H9 (cell line): ENCODE measurements around the gene ANKS1B. TPM values are rescaled to one million over a fixed set of nuclear protein-coding genes. Genes with fewer than 3 reads are reported as not detected.

ENCODE experiments used
- DNase-seq: peaks from one replicate; pipeline ENCODE4 v3.0.0-alpha.2; 2017
- H2AFZ ChIP-seq: one replicate; pipeline ENCODE4 v1.6.1; 2013; ENCODE audit warnings: mild to moderate bottlenecking, low read length, control low read depth, moderate library complexity
- H2AK5ac ChIP-seq: 2 replicates; pipeline ENCODE4 v1.6.1; 2013; ENCODE audit warnings: low read length, control low read depth, mixed read lengths; ENCODE audit not compliant: insufficient read length
- H2BK120ac ChIP-seq: one replicate; pipeline ENCODE4 v1.6.1; 2013; ENCODE audit warnings: low read depth, mild to moderate bottlenecking, low read length, control low read depth, inconsistent platforms; ENCODE audit not compliant: poor library complexity, severe bottlenecking
- H2BK12ac ChIP-seq: 2 replicates; pipeline ENCODE4 v1.6.1; 2013; ENCODE audit warnings: low read length, control low read depth, mixed read lengths, low read depth; ENCODE audit not compliant: insufficient read length
- H2BK15ac ChIP-seq: 2 replicates; pipeline ENCODE4 v1.6.1; 2013; ENCODE audit warnings: low read depth, low read length, control low read depth
- H2BK20ac ChIP-seq: one replicate; pipeline ENCODE4 v1.6.1; 2013; ENCODE audit warnings: low read depth, mild to moderate bottlenecking, low read length, control low read depth, inconsistent platforms; ENCODE audit not compliant: poor library complexity, severe bottlenecking
- H2BK5ac ChIP-seq: 2 replicates; pipeline ENCODE4 v1.6.1; 2013; ENCODE audit warnings: low read length, control low read depth, mixed read lengths; ENCODE audit not compliant: insufficient read length
- H3K14ac ChIP-seq: 2 replicates; pipeline ENCODE4 v1.6.1; 2013; ENCODE audit warnings: low read length, control low read depth; ENCODE audit not compliant: insufficient read depth
- H3K18ac ChIP-seq: 2 replicates; pipeline ENCODE4 v1.6.1; 2013; ENCODE audit warnings: low read depth, mild to moderate bottlenecking, mixed read lengths, low read length, control low read depth; ENCODE audit not compliant: insufficient read length
- H3K23ac ChIP-seq: 2 replicates; pipeline ENCODE4 v1.6.1; 2013; ENCODE audit warnings: low read length, control low read depth, mixed read lengths, low read depth; ENCODE audit not compliant: insufficient read length
- H3K23me2 ChIP-seq: 2 replicates; pipeline ENCODE4 v1.6.1; 2013; ENCODE audit warnings: low read depth, mild to moderate bottlenecking, mixed read lengths, low read length, control low read depth; ENCODE audit not compliant: insufficient read length, poor library complexity, severe bottlenecking
- H3K27ac ChIP-seq: 2 replicates; pipeline ENCODE4 v1.5.1; 2013; ENCODE audit warnings: low read length, control low read depth, mixed read lengths, low read depth; ENCODE audit not compliant: insufficient read length
- H3K27me3 ChIP-seq: 2 replicates; pipeline ENCODE4 v1.6.1; 2013; ENCODE audit warnings: low read length, control low read depth, inconsistent platforms; ENCODE audit not compliant: insufficient read depth
- H3K4ac ChIP-seq: 2 replicates; pipeline ENCODE4 v1.6.1; 2013; ENCODE audit warnings: low read depth, mild to moderate bottlenecking, control low read depth, inconsistent platforms, low read length, moderate library complexity
- H3K4me1 ChIP-seq: 2 replicates; pipeline ENCODE4 v1.6.1; 2013; ENCODE audit warnings: low read length, control low read depth, inconsistent platforms; ENCODE audit not compliant: insufficient read depth
- H3K4me2 ChIP-seq: 2 replicates; pipeline ENCODE4 v1.6.1; 2013; ENCODE audit warnings: low read length, control low read depth, mixed read lengths; ENCODE audit not compliant: insufficient read length, insufficient read depth
- H3K56ac ChIP-seq: 2 replicates; pipeline ENCODE4 v1.6.1; 2013; ENCODE audit warnings: low read depth, mild to moderate bottlenecking, mixed read lengths, low read length, control low read depth; ENCODE audit not compliant: insufficient read length
- H3K79me1 ChIP-seq: 2 replicates; pipeline ENCODE4 v1.6.1; 2013; ENCODE audit warnings: low read depth, mild to moderate bottlenecking, moderate library complexity, low read length, control low read depth, inconsistent platforms; ENCODE audit not compliant: insufficient read depth, poor library complexity, severe bottlenecking
- H3K79me2 ChIP-seq: 2 replicates; pipeline ENCODE4 v1.6.1; 2013; ENCODE audit warnings: low read length, control low read depth, inconsistent platforms; ENCODE audit not compliant: insufficient read depth
- H3K9ac ChIP-seq: 2 replicates; pipeline ENCODE4 v1.6.1; 2013; ENCODE audit warnings: low read length, control low read depth, mixed read lengths; ENCODE audit not compliant: insufficient read length; ENCODE audit errors: extremely low read depth
- H3K9me3 ChIP-seq: one replicate; pipeline ENCODE4 v1.6.1; 2013; ENCODE audit warnings: low read depth, low read length, inconsistent platforms; ENCODE audit not compliant: control insufficient read depth
- H3T11ph ChIP-seq: one replicate; pipeline ENCODE4 v1.6.1; 2013; ENCODE audit warnings: mild to moderate bottlenecking, low read length, control low read depth, inconsistent platforms
- H4K20me1 ChIP-seq: one replicate; pipeline ENCODE4 v1.6.1; 2013; ENCODE audit not compliant: control insufficient read depth, insufficient read length, insufficient read depth
- H4K5ac ChIP-seq: 2 replicates; pipeline ENCODE4 v1.6.1; 2013; ENCODE audit warnings: low read depth, mild to moderate bottlenecking, mixed read lengths, low read length, control low read depth; ENCODE audit not compliant: insufficient read length
- H4K8ac ChIP-seq: replicated peaks from 2 replicates; pipeline ENCODE4 v1.6.1; 2013; ENCODE audit warnings: low read length, control low read depth, mixed read lengths, low read depth; ENCODE audit not compliant: insufficient read length
- H4K91ac ChIP-seq: 2 replicates; pipeline ENCODE4 v1.6.1; 2013; ENCODE audit warnings: low read depth, mild to moderate bottlenecking, moderate library complexity, mixed read lengths, low read length, control low read depth; ENCODE audit not compliant: insufficient read length
- H3K27ac Mint-ChIP-seq, 3 experiments: 2 replicates in 2 of 3; 3 replicates in 1 of 3; pipeline ENCODE4 v1.8.0; 2020 to 2021; ENCODE audit warnings: mixed read lengths in 3 of 3, mild to moderate bottlenecking in 1 of 3, moderate library complexity in 1 of 3
- H3K27me3 Mint-ChIP-seq: 2 replicates; pipeline ENCODE4 v1.8.0; 2021; ENCODE audit warnings: low read depth, mild to moderate bottlenecking, moderate library complexity, mixed read lengths
- H3K36me3 Mint-ChIP-seq, 3 experiments: 2 replicates in 2 of 3; 3 replicates in 1 of 3; pipeline ENCODE4 v1.8.0; 2020 to 2021; ENCODE audit warnings: low read depth in 3 of 3, mixed read lengths in 3 of 3; ENCODE audit not compliant: insufficient read depth in 1 of 3
- H3K4me1 Mint-ChIP-seq, 2 experiments: 2 replicates each; pipeline ENCODE4 v1.8.0; 2020; ENCODE audit warnings: mixed read lengths in 2 of 2
- H3K4me3 Mint-ChIP-seq, 2 experiments: 2 replicates in 1 of 2; 3 replicates in 1 of 2; pipeline ENCODE4 v1.8.0; 2020 to 2021; ENCODE audit warnings: mild to moderate bottlenecking in 2 of 2, mixed read lengths in 2 of 2, moderate library complexity in 1 of 2
- H3K9me3 Mint-ChIP-seq, 2 experiments: 2 replicates in 1 of 2; 3 replicates in 1 of 2; pipeline ENCODE4 v1.8.0; 2020; ENCODE audit warnings: mild to moderate bottlenecking in 2 of 2, mixed read lengths in 2 of 2, moderate library complexity in 1 of 2
- WGBS: extraction: QIAGEN DNeasy Blood & Tissue Kit; methylation state at CpG from one replicate; pipeline ENCODE4 v1.1.7; 2013; ENCODE audit warnings: missing lambda C conversion rate, low lambda C conversion rate, mixed read lengths; ENCODE audit not compliant: insufficient read length; ENCODE audit errors: extremely low coverage; 5-methylcytosine and 5-hydroxymethylcytosine counted together
- total RNA-seq: library from RNA; stranded (reverse); gene quantifications from 2 replicates; pipeline ENCODE4 v1.2.1, GENCODE V29; 2021
- TF ChIP-seq, protein P1 (sequence below): fragments of 200-600 bp; sonication (generic); conservative IDR thresholded peaks from 3 replicates; pipeline ENCODE4 v1.8.0; 2021; ENCODE audit warnings: antibody characterized with exemption, mild to moderate bottlenecking

Gene ANKS1B
- total RNA-seq, 1 experiment from 2014 or later, result 4.1 TPM

DNA sequence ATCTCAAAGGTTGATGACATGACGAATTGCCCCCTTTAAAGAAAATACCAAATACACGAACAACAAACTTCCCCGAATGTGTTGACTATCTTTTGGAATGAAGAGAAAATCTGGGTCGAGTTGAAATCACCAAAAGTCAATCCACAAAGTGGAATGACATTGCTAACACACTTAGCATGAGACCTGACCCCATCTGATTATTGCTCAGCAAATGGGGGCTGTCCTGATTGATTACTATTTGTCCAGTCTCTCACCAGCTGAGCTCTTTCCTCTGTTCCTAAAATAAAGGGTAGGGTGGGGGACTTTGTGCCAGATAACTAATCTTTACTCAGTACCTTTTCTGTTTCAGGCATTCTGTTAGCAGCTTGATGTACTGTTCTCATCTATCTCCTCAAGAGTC, 1116.2 kb downstream of the ANKS1B start:
- Histone ChIP-seq H2BK120ac (no peak overlapping the region), H4K8ac (no peak overlapping the region), H3K23ac (no peak overlapping the region), H3K23me2 (no peaks in the 10 kb centered on the region), H3K79me1 (no peaks in the 10 kb centered on the region), H2AFZ (no peak overlapping the region), H3K4me2 (no peak overlapping the region), H3K27ac (no peak overlapping the region), H2BK5ac (no peak overlapping the region), H2BK15ac (no peak overlapping the region), H4K5ac (no peak overlapping the region), H3T11ph (no peak overlapping the region), H3K9me3 (no peaks in the 10 kb centered on the region), H2BK12ac (no peak overlapping the region), H3K56ac (no peak overlapping the region), H3K14ac (no peak overlapping the region), H3K18ac (no peak overlapping the region), H3K79me2 (no peaks in the 10 kb centered on the region), H3K4ac (no peak overlapping the region), H3K27me3 (no peaks in the 10 kb centered on the region), H4K20me1 (no peaks in the 10 kb centered on the region), H4K91ac (no peak overlapping the region), H3K9ac (no peak overlapping the region), H3K4me1 (peaks cover 6% of the 10 kb centered on the region; the same call in 1 of the 2 replicates), H2BK20ac (no peak overlapping the region), H2AK5ac (no peak overlapping the region)
- DNase-seq, result no peak
- H3K27me3 Mint-ChIP-seq, result no peaks in the 10 kb centered on the region
- H3K9me3 Mint-ChIP-seq, result no peaks in the 10 kb centered on the region; a peak in 3 of 5 replicates
- peaks cover 11 to 13% of the 10 kb centered on the region in 2 experiments for H3K4me1 Mint-ChIP-seq
- no CpG with 5 or more reads among the region's 4 CpGs for WGBS
- TF ChIP-seq, protein P1, sequence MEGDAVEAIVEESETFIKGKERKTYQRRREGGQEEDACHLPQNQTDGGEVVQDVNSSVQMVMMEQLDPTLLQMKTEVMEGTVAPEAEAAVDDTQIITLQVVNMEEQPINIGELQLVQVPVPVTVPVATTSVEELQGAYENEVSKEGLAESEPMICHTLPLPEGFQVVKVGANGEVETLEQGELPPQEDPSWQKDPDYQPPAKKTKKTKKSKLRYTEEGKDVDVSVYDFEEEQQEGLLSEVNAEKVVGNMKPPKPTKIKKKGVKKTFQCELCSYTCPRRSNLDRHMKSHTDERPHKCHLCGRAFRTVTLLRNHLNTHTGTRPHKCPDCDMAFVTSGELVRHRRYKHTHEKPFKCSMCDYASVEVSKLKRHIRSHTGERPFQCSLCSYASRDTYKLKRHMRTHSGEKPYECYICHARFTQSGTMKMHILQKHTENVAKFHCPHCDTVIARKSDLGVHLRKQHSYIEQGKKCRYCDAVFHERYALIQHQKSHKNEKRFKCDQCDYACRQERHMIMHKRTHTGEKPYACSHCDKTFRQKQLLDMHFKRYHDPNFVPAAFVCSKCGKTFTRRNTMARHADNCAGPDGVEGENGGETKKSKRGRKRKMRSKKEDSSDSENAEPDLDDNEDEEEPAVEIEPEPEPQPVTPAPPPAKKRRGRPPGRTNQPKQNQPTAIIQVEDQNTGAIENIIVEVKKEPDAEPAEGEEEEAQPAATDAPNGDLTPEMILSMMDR, result no peak
- H3K27ac Mint-ChIP-seq, result no peak overlapping the region
- H3K4me3 Mint-ChIP-seq, result no peak overlapping the region
- H3K36me3 Mint-ChIP-seq, result no peaks in the 10 kb centered on the region; a peak in 2 of 7 replicates
